ENCODE results near the gene MTAP.

DNA sequence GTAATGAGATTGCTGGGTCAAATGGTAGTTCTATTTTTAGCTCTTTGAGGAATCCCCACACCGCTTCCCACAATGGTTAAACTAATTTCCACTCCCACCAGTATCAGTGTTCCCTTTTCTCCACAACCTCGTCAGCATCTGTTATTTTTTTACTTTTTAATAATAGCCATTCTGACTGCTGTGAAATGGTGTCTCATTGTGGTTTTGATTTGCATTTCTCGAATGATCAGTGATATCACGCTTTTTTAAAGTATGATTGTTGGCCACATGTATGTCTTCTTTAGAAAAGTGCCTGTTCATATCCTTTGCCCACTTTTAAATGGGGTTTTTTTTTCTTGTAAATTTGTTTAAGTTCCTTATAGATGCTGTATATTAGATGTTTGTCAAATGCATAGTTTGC, 73.5 kb downstream of the MTAP start:
- TF ChIP-seq, protein P1, sequence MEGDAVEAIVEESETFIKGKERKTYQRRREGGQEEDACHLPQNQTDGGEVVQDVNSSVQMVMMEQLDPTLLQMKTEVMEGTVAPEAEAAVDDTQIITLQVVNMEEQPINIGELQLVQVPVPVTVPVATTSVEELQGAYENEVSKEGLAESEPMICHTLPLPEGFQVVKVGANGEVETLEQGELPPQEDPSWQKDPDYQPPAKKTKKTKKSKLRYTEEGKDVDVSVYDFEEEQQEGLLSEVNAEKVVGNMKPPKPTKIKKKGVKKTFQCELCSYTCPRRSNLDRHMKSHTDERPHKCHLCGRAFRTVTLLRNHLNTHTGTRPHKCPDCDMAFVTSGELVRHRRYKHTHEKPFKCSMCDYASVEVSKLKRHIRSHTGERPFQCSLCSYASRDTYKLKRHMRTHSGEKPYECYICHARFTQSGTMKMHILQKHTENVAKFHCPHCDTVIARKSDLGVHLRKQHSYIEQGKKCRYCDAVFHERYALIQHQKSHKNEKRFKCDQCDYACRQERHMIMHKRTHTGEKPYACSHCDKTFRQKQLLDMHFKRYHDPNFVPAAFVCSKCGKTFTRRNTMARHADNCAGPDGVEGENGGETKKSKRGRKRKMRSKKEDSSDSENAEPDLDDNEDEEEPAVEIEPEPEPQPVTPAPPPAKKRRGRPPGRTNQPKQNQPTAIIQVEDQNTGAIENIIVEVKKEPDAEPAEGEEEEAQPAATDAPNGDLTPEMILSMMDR (IDR thresholded peaks at IDR 0.05) = no peak
- TF ChIP-seq POLR2A (IDR thresholded peaks at IDR 0.05) = no peak

Data from body of pancreas (tissue), 4 donors.